HG03558 (cell line): ENCODE measurements around the gene LENG8.

ENCODE experiments used
- ATAC-seq: cut with Tn5 transposase; IDR thresholded peaks from one replicate; pipeline ENCODE4 v1.9.1; 2021; ENCODE audit warnings: moderate number of reproducible peaks; ENCODE audit not compliant: unreplicated experiment; ENCODE audit errors: extremely low read depth

The LENG8 gene

DNA sequence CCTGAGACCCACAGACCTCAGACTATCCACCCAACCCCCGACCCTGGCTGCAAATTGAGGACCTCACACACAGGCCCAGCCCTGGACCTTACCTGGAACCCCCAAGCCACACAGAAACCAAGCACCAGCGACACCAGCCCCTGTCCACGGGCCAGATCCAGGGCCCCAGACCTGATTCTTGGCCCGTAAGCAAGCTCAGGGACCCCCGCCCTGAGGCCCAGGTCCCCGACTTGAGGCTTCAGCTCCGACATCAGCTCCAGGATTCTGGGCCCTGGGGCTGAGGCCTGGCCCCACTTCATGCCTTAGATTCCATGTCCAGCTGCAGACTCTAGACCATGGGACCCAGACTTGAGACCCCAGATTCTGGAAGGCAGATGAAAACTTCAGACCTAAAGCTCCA, 27.5 kb upstream of the LENG8 start:
- no peak for ATAC-seq

DNA sequence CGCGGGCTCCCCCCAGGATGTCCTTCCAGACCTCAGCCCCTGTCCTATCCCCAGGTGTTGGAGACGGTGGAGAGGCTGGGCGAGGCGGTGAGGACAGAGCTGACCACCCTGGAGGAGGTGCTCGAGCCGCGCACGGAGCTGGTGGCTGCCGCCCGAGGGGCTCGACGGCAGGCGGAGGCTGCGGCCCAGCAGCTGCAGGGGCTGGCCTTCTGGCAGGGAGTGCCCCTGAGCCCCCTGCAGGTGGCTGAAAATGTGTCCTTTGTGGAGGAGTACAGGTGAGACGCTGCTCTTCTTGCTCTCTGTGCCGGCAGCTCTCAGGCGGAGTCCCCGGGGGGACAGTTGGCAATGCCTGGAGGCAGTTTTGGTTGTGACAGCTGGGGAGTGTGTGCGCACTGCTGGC, 26.9 kb upstream of the LENG8 start:
- no peak for ATAC-seq

DNA sequence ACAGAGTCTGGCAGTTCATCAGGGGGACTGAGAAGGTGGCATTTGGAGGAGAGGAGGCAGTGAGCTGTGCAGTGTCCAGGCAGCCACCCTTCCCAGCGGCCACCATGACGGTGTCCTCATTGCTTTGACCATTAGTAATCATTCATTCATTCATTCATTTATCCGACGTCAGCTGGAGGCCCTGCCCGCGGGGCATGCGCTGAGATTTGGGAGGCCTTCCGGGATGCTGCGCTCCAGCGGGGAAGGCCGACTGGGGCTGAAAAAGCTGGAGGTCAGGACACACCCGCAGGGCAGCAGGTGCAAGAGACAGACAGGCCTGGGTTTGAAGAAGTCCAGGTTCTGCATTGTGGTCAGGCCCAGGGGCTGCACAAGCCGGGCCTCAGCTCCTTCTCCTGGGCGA, 24.8 kb upstream of the LENG8 start:
- no peak for ATAC-seq

DNA sequence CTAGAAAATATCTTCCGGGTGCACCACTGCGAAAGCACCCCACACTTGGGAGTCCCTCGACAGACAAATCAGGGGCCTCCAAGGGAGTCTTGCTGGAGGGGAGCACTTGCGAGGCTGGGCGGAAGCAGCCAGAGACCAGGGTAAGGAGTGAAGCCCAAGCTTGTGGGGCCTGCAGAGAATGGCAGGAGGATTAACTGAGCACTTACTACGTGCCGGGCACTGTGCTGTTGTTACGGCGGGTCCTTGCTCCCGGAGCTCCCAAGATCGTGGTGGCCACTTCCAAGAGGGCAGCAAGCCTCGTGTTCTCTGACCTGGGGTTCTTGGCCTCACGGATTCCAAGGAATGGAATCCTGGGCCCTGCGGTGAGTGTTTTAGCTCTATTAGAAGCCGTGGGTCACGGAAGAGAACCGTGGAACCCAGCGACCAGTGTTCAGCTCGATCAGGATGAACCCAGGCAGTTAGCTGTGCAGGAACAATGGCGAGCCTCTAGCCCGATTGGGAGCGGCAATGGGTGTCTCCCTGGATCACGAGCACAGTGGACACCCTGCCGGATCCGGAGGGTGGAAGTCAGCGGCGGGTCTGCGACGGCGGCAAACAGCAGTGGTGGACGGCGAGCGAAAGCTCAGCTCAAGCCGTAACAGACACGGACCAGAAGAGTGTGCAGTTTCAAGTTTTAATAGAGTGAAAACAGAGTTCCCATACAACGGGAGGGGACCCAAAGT, 24.2 kb upstream of the LENG8 start:
- no peak for ATAC-seq

DNA sequence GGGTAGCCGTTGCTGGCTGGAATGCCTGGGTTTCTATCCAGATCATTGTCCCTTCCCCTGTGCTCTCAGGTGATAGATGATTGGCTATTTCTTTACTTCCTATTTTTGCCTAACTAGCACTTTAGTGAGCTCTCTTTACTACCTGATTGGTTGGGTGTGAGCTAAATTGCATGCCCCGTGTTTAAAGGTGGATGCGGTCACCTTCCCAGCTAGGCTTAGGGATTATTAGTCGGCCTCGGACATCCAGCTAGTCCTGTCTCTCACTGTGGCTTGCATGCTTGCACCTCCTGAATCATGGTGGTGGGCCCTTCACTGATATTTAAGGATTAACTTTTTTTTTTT, 23.6 kb upstream of the LENG8 start:
- no peak for ATAC-seq

DNA sequence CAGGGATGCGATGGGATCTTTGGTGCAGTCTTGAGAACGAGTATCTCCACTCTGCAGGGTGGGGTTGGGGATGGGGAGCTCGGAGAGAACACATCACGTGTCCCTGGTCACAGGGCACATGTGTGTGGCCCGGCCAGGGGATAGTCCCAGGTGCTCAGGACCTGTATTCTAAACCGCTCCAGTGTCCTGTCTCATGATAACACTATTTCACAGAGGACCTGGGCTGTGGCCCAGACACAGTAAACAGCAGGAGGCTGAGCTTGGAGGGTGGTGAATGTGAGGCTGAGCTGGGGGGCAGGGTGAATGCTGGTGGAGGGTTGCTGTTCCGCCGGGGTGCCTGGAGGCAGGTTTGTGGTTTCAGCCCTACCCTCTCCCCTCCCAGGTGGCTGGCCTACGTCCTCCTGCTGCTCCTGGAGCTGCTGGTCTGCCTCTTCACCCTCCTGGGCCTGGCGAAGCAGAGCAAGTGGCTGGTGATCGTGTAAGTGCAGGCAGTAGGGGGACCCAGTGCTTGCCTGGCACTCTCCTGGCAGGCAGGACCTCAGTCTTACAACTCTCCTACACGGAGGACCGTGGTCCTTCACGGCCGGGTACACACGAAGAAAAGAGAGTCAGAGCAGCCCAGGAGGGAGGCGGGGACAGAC, 22.6 kb upstream of the LENG8 start:
- no peak for ATAC-seq

DNA sequence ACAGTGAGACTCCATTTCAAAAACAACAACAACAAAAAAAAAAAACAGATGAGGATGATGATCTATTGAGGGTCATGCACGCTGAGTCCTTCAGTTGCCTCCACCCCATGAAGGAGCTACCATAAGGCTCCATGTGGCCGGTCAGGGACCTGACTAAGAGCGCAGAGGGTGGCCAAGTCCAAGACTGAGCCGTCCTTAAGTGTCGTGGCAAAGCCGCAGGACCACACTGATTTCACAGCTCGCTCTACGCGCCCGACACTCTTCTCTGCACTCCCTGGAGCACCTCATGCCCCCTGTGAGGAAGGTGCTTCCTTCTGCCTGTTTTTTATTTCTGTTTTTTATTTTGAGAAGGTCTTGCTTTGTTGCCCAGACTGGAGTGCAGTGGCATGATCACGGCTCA, 21.4 kb upstream of the LENG8 start:
- no peak for ATAC-seq

DNA sequence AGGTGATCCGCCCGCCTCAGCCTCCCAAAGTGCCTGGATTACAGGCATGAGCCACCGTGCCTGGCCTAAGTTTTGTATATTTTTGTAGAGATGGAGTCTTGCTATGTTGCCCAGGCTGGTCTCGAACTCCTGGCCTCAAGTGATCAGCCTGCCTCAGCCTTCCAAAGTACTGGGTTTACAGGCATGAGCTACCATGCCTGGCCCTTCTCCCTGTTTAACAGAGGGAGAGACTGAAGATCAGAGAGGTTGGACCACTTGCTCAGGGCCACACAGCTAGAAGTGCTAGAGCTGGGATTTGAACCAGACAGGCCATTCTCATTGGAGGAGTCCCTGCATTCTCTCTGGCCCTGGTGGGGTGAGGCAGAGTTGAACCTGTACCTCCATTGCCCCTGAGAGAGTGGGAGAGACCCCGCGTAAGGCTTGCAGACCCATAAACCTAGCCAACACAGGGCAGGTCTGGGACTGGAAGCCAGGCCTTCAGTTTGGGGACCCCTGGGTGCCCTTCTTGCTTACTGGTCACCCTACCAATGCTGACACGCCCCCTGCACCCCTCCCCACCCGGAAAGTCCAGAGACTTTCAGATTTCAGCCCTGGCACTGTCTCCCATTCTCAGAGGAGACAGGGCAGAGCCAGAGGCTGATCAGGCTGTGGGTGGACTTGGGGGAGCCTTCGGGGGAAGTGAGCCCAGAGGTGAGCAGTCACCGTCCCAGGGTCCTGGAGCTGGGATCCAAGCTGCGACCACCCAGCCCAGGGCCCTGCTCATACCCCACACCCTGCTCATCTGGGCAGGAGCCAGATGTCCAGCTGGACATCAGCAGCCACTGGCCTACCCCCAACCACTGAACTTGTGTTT, 20.4 kb upstream of the LENG8 start:
- ATAC-seq = no peak

DNA sequence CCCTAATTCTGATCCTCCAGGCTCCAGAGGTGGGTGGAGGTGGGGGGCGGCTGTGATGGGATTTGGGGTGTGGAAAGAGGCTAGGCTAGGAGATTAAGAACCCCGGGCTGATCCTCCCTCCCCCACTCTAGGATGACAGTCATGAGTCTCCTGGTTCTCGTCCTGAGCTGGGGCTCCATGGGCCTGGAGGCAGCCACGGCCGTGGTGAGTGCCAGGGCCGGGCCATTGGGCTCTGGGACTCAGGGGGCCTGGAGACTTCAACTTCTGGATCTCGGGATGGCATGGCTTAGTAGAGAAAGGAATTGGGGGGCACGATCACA, 19.9 kb upstream of the LENG8 start:
- no peak for ATAC-seq

DNA sequence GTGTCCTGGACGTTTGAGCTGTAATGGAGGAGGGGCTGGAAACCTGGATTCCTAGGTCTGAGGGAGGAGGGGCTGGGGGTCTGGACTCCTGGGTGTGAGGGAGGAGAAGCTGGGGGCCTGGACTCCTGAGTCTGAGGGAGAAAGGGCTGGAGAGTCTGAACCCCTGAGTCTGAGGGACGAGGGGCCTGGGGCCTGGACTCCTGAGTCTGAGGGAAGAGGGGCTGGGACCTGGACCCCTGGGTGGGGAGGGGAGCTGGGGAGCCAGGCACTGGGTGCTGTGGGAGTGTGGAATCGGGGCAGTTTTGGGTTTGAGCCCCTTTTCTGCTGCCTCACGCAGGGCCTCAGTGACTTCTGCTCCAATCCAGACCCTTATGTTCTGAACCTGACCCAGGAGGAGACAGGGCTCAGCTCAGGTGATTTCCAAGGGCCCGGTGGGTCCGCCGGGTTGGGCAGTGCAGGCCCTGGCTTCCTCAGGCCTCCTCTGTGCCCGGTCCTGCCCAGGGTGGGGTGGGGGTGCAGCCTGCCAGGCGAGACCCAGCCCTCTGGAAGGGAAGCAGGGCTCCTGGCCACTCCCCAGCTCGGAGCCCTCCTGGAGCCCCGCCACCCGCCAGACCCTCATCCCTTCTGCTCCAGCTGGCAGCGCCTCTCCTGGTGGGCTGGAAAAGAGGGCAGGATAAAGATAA, 19.3 kb upstream of the LENG8 start:
- no peak for ATAC-seq

DNA sequence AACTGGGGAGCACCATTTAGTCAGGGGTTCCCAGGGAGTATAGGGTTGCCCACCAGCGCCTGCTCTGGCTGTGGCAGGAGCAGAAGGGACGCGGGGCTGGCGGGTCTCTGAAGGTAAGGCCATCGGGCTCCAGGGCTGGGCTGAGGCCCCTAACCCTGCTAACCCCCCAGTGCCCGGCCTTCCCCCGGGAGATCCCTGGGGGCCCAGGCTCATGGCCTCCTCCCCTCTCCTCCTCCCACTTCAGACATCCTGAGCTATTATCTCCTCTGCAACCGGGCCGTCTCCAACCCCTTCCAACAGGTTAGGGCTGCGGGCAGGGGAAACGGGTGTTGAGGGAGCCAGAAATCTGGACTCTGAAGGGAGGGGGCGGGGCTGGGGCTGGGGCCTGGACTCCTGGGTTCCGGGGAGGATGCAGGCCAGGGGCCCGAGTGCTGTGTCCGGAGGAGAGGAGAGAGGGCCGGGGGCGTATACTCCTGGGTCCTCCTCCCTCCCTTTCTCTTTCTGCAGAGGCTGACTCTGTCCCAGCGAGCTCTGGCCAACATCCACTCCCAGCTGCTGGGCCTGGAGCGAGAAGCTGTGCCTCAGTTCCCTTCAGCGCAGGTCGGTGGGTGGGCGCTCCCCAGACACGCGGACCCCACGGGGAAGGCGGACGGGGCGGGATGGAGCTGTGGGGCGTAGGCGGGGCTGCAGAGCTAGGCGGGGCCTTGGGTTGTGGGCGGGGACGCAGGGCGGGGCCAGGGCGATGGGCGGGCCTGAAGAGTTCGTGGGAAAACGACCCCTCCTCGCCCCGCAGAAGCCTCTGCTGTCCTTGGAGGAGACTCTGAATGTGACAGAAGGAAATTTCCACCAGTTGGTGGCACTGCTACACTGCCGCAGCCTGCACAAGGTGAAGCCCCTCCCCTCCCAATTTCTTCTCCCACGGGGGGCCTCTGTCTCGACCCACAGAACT, 18.4 kb upstream of the LENG8 start:
- ATAC-seq = no peak

DNA sequence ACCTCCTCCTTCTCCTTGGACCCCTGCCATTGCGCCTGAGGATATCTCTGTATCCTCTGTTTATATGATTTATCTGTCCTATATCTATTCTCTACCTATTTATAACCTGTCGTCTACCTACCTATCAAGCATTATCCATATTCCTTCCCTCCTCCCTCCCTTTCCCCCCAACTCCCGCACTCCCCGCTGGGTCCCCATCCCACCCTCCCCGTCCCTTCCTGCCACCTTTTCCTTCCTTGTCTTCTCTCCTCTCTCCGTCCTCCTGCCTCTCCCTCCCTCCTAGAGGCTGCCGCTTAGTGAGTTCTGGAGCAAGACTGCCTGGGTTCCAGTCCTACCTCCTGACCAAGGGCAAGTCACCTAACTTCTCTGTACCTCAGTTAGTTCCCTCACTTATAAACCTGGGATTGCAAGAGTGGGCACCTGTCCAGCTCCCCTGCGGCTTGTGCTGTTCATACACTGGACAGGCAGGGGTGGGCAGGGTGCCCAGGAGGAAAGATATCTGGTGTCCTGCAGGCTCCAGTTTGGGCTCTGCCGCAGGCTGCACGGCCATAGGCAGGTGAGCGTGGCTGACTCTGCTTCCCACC, 17.7 kb upstream of the LENG8 start:
- ATAC-seq = no peak

DNA sequence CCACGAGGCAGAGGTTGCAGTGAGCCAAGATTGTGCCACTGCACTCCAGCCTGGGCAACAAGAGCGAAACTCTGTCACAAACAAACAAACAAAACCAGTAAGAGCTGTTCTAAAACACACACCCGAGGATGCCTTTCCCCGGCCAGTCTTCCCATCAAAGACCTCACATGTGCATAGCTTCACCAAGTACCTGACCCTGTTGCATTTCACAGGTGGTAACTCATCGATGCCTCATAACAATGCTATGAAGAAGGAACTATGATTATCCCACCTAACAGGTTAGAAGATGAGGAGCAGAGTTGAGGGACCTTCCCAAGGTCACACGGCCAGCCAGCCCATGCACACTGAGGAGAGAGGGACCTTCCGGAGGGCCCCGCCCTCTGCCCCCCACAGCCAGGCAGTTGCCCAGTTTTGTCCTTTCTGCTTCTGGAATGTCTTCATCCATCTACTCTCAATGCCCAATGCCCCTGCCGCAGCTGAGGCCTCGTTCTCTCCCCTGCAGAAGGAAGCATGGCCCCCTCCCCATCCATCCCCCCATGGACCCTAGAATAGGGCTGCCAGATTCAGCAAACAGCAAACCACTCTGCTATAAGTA, 16.8 kb upstream of the LENG8 start:
- no peak for ATAC-seq

DNA sequence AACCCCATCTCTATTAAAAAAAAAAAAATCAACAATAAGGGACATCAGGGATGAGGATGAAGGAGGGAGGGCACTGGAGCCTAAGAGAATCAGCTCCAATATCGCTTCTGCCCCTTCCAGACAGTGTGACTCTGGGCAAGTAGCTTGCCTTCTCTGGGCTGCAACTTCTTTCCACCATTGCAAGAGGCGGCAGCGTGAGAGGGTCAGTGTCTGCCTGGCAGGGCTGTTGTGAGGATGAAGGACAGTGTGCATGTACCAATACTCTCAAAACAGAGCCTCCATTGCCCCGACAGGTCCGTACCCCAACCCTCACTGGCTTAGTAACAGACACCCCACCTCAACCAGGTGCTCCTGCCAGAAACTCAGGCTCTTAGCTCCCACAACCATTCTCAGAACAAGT, 15.3 kb upstream of the LENG8 start:
- ATAC-seq = no peak

DNA sequence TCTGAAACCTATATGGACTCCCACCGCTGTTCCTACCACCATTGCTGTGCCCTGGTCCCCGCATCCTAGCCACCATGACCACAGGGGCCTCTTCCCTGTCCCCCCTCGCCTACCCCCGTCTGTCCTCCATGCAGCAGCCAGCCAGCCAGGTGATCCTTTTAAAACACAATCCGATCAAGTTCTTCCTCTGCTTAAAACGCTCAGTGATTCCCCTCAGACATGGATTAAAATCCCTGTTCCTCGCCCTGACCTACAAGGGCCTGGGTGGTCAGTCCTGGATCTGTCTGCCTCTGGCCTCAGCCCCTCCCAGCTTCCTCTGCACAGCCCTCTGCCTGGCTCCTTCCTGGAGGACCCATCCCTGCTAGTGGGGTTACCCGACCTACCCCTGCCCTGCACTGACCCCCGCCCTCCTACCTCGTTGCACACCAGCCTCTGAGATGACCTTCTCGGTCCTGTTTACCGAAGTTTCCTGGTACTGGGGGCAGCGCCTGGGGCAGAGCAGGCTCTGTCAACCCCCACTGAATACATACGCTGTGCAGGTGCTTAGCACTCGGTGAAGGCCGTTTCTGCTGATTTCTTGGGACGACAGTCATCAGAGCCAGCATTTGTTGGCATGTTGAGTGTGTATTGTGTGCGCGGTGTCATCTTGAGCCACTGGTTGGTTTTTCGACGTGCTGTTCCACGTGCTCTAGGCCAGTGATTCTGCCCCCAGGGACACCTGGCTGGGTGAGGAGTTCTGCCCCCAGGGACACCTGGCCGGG, 14.7 kb upstream of the LENG8 start:
- no peak for ATAC-seq

DNA sequence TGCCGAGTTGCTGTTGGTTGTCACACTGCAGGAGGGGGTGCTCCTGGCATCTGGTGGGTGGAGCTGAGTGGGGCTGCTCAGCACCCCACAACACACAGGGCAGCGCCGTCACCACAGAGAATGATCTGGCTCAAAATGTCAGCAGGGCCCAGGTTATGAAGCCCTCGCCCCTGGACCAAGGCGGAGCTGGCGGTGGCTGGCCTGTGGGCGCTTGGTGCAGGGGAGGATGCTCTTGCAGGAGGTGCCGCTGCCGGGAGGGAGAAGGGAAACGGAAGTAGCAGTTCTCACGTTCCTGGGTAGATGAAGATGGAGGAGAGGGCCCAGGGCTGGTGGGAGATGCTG, 14.2 kb upstream of the LENG8 start:
- no peak for ATAC-seq

DNA sequence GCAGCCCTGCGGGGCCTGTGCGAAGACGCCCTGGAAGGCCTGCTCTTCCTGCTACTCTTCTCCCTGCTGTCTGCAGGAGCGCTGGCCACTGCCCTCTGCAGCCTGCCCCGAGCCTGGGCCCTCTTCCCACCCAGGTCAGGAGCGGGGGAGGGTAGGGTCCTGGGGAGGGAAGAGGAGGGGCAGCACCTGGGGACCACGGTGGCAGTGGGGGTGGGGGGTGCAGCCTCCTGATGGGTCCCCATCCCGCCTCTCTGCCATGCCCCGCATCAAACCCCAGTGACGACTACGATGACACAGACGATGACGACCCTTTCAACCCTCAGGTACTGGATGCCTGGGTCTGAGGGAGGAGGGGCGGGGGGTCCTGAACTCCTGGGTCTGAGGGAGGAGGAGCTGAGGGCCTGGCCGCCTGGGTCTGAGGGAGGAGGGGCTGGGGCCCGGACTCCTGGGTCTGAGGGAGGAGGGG, 13.4 kb upstream of the LENG8 start:
- no peak for ATAC-seq

DNA sequence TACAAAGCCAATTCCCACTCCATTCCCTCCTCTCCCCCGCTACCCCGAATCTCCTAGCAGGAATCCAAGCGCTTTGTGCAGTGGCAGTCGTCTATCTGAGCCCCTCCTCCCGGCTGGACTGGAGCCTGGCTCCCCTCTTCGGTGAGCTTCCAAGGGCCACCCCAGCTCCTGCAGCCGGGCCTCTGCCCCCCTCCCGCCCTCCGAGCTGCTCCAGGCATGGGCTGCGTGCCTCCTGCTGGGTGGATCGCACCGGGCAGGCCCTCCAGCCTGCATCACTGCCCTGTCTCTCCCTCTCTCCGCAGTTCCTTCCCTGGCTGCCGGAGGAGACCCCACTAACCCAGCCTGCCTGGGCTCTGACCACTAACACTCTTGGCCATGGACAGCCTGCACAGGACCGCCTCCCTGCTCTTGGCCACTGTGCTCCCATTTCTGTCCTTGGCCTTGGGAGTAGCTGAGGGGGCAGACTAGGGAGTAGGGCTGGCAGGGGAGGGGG, 12.9 kb upstream of the LENG8 start:
- no peak for ATAC-seq
